ENCODE measurements around the gene DVL1.

The DVL1 gene

GRCh38 chr1:1348420-1349255 lies 580 bp downstream of the DVL1 start:
- TF ChIP-seq TAF1 (IDR thresholded peaks at IDR 0.05; ENCODE audit: borderline replicate concordance, insufficient read depth, low read length) = no peak
- TF ChIP-seq POLR2AphosphoS5 (IDR thresholded peaks at IDR 0.05; ENCODE audit: low read depth, low read length) = no peak
- TF ChIP-seq SIN3A (IDR thresholded peaks at IDR 0.05; ENCODE audit: borderline replicate concordance, insufficient read depth, low read length) = no peak
- no peak for TF ChIP-seq REST (IDR thresholded peaks at IDR 0.05; ENCODE audit: insufficient read depth in 1 of 2, low read depth in 2 of 2, low read length in 2 of 2)
- no peak for TF ChIP-seq FOXP2 (optimal IDR thresholded peaks at IDR 0.05; ENCODE audit: borderline replicate concordance, extremely low read depth, extremely low read length, insufficient read depth)

GRCh38 chr1:1347663-1348419 lies 1.4 kb downstream of the DVL1 start:
- no peak for TF ChIP-seq TAF1 (IDR thresholded peaks at IDR 0.05; ENCODE audit: borderline replicate concordance, insufficient read depth, low read length)
- no peak for TF ChIP-seq FOXP2 (optimal IDR thresholded peaks at IDR 0.05; ENCODE audit: borderline replicate concordance, extremely low read depth, extremely low read length, insufficient read depth)
- no peak for TF ChIP-seq REST (IDR thresholded peaks at IDR 0.05; ENCODE audit: insufficient read depth in 1 of 2, low read depth in 2 of 2, low read length in 2 of 2)

- TF ChIP-seq TAF1 (IDR thresholded peaks at IDR 0.05; ENCODE audit: borderline replicate concordance, insufficient read depth, low read length) (no peak), REST (IDR thresholded peaks at IDR 0.05; ENCODE audit: insufficient read depth in 1 of 2, low read depth in 2 of 2, low read length in 2 of 2) (no peak), POLR2AphosphoS5 (IDR thresholded peaks at IDR 0.05; ENCODE audit: low read depth, low read length) (no peak), SIN3A (IDR thresholded peaks at IDR 0.05; ENCODE audit: borderline replicate concordance, insufficient read depth, low read length) (no peak), FOXP2 (optimal IDR thresholded peaks at IDR 0.05; ENCODE audit: borderline replicate concordance, extremely low read depth, extremely low read length, insufficient read depth) (no peak)
These were observed 2.1 kb downstream of the DVL1 start for GRCh38 chr1:1347026-1347595.

GRCh38 chr1:1346501-1346890 lies 2.7 kb downstream of the DVL1 start:
- TF ChIP-seq FOXP2 (optimal IDR thresholded peaks at IDR 0.05; ENCODE audit: borderline replicate concordance, extremely low read depth, extremely low read length, insufficient read depth) = no peak
- no peak for TF ChIP-seq REST (IDR thresholded peaks at IDR 0.05; ENCODE audit: insufficient read depth in 1 of 2, low read depth in 2 of 2, low read length in 2 of 2)
- no peak for TF ChIP-seq TAF1 (IDR thresholded peaks at IDR 0.05; ENCODE audit: borderline replicate concordance, insufficient read depth, low read length)
- no peak for TF ChIP-seq SIN3A (IDR thresholded peaks at IDR 0.05; ENCODE audit: borderline replicate concordance, insufficient read depth, low read length)
- no peak for TF ChIP-seq POLR2AphosphoS5 (IDR thresholded peaks at IDR 0.05; ENCODE audit: low read depth, low read length)
